KMS-11 (cell line): Measurements from ENCODE around the gene TMEM156.

Experiments
- H2AFZ ChIP-seq: fragments of 200-600 bp; sonication (generic); 2 replicates; pipeline ENCODE4 v1.6.1; 2016; ENCODE audit warnings: antibody characterized with exemption, mixed run types, low read depth
- H3K27ac ChIP-seq: fragments of 200-600 bp; sonication (generic); 2 replicates; pipeline ENCODE4 v1.6.1; 2016; ENCODE audit warnings: mild to moderate bottlenecking, mixed run types
- H3K27me3 ChIP-seq: fragments of 200-600 bp; sonication (generic); 2 replicates; pipeline ENCODE4 v1.6.1; 2017; ENCODE audit warnings: mild to moderate bottlenecking, low read depth, mixed run types, moderate library complexity; ENCODE audit not compliant: insufficient read depth
- H3K36me3 ChIP-seq: fragments of 200-600 bp; sonication (generic); 2 replicates; pipeline ENCODE4 v1.6.1; 2017; ENCODE audit warnings: mild to moderate bottlenecking, mixed run types; ENCODE audit not compliant: insufficient read depth
- H3K4me1 ChIP-seq: fragments of 200-600 bp; sonication (generic); 2 replicates; pipeline ENCODE4 v1.6.1; 2016; ENCODE audit warnings: mild to moderate bottlenecking, low read depth, mixed run types; ENCODE audit not compliant: poor library complexity, severe bottlenecking
- H3K4me2 ChIP-seq: fragments of 200-600 bp; sonication (generic); 2 replicates; pipeline ENCODE4 v1.7.0; 2016; ENCODE audit warnings: mild to moderate bottlenecking, mixed run types
- H3K4me3 ChIP-seq: fragments of 200-600 bp; sonication (generic); IDR thresholded peaks from 2 replicates; pipeline ENCODE4 v1.6.1; 2017; ENCODE audit warnings: low read depth, low read length, mixed read lengths; ENCODE audit not compliant: insufficient read depth
- H3K79me2 ChIP-seq: fragments of 200-600 bp; sonication (generic); 2 replicates; pipeline ENCODE4 v1.6.1; 2016; ENCODE audit warnings: low read depth, mixed run types; ENCODE audit not compliant: insufficient read depth
- H3K9ac ChIP-seq: fragments of 200-600 bp; sonication (generic); 2 replicates; pipeline ENCODE4 v1.6.1; 2016; ENCODE audit warnings: mild to moderate bottlenecking, mixed run types
- H4K20me1 ChIP-seq: fragments of 200-600 bp; sonication (generic); 2 replicates; pipeline ENCODE4 v1.6.1; 2016; ENCODE audit warnings: mild to moderate bottlenecking, mixed run types; ENCODE audit not compliant: insufficient read depth
- CTCF ChIP-seq: fragments of 200-600 bp; sonication (generic); conservative IDR thresholded peaks from 2 replicates; pipeline ENCODE4 v1.6.1; 2017; ENCODE audit warnings: low read depth, mild to moderate bottlenecking, antibody characterized with exemption, low read length, moderate library complexity, mixed read lengths

TMEM156 gene

GRCh38 chr4:38976308-38976707, 55.9 kb downstream of the TMEM156 start:
- no peak for TF ChIP-seq CTCF
- Histone ChIP-seq H3K79me2 (no peaks in the 10 kb centered on the region), H4K20me1 (no peaks in the 10 kb centered on the region), H3K4me1 (no peaks in the 10 kb centered on the region), H3K36me3 (no peaks in the 10 kb centered on the region), H3K27me3 (no peaks in the 10 kb centered on the region), H3K27ac (no peak overlapping the region), H2AFZ (no peak overlapping the region), H3K4me2 (no peak overlapping the region), H3K9ac (no peak overlapping the region), H3K4me3 (no peak overlapping the region)

DNA sequence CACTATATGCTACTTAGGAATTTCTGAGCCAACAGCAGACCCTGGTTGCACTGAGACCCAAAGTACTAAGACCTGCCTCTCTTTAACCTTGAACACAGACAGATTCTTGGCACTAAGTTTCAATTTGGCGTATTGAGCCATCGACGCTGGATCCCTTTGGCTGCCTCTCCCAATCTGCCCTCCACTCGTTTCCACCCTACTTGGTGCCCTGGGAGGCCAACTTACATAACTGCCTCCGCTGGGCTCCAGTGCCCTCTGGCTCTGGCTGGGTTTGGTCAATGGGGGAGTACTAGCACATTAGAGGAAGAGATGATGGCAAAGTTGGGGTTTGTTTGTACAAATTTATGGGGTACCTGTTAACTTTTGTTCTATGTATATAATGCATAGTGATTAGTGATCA, 63.5 kb downstream of the TMEM156 start:
- no peaks in the 10 kb centered on the region for H4K20me1 ChIP-seq
- H3K4me1 ChIP-seq, result no peaks in the 10 kb centered on the region
- H3K27me3 ChIP-seq, result no peaks in the 10 kb centered on the region
- no peaks in the 10 kb centered on the region for H3K36me3 ChIP-seq
- no peak overlapping the region for H3K4me3 ChIP-seq
- H3K27ac ChIP-seq, result no peak overlapping the region
- no peak overlapping the region for H2AFZ ChIP-seq
- no peak overlapping the region for H3K4me2 ChIP-seq
- no peaks in the 10 kb centered on the region for H3K79me2 ChIP-seq
- no peak overlapping the region for H3K9ac ChIP-seq
- TF ChIP-seq CTCF, result no peak

- H2AFZ ChIP-seq, result no peak overlapping the region
- no peak overlapping the region for H3K4me3 ChIP-seq
- no peak overlapping the region for H3K9ac ChIP-seq
- no peaks in the 10 kb centered on the region for H3K36me3 ChIP-seq
- no peak for TF ChIP-seq CTCF
- no peaks in the 10 kb centered on the region for H3K79me2 ChIP-seq
- H3K4me2 ChIP-seq, result no peak overlapping the region
- no peaks in the 10 kb centered on the region for H3K27me3 ChIP-seq
- no peak overlapping the region for H3K27ac ChIP-seq
- no peaks in the 10 kb centered on the region for H4K20me1 ChIP-seq
- H3K4me1 ChIP-seq, result no peaks in the 10 kb centered on the region
These were observed 64.7 kb downstream of the TMEM156 start for GRCh38 chr4:38967260-38968095.

GRCh38 chr4:38965866-38966265, 66.3 kb downstream of the TMEM156 start:
- no peak overlapping the region for H3K27ac ChIP-seq
- H2AFZ ChIP-seq, result no peak overlapping the region
- H3K9ac ChIP-seq, result no peak overlapping the region
- H3K27me3 ChIP-seq, result no peaks in the 10 kb centered on the region
- no peaks in the 10 kb centered on the region for H4K20me1 ChIP-seq
- H3K79me2 ChIP-seq, result no peaks in the 10 kb centered on the region
- no peaks in the 10 kb centered on the region for H3K4me1 ChIP-seq
- no peaks in the 10 kb centered on the region for H3K36me3 ChIP-seq
- no peak overlapping the region for H3K4me3 ChIP-seq
- H3K4me2 ChIP-seq, result no peak overlapping the region
- TF ChIP-seq CTCF, result no peak
